HFF-Myc (cell line): ENCODE data around the gene CIBAR2.

Experiments used
- DNase-seq: peaks from one replicate; pipeline ENCODE4 v3.0.0-alpha.2; 2011; ENCODE audit warnings: low read depth; ENCODE audit errors: extremely low read depth
- H3K4me3 ChIP-seq: replicated peaks from 2 replicates; pipeline ENCODE4 v1.5.1; 2011; ENCODE audit warnings: low read depth, mild to moderate bottlenecking, control low read depth, low read length
- TF ChIP-seq, protein P1 (sequence below): IDR thresholded peaks from 2 replicates; pipeline ENCODE4 v1.5.1; 2012; ENCODE audit warnings: mild to moderate bottlenecking, low read depth, low read length, control low read depth; ENCODE audit errors: missing control alignments

Gene CIBAR2

GRCh38 chr16:85103114-85104079, 8.9 kb downstream of the CIBAR2 start:
- DNase-seq, result no peak
- no peak overlapping the region for H3K4me3 ChIP-seq
- TF ChIP-seq, protein P1, sequence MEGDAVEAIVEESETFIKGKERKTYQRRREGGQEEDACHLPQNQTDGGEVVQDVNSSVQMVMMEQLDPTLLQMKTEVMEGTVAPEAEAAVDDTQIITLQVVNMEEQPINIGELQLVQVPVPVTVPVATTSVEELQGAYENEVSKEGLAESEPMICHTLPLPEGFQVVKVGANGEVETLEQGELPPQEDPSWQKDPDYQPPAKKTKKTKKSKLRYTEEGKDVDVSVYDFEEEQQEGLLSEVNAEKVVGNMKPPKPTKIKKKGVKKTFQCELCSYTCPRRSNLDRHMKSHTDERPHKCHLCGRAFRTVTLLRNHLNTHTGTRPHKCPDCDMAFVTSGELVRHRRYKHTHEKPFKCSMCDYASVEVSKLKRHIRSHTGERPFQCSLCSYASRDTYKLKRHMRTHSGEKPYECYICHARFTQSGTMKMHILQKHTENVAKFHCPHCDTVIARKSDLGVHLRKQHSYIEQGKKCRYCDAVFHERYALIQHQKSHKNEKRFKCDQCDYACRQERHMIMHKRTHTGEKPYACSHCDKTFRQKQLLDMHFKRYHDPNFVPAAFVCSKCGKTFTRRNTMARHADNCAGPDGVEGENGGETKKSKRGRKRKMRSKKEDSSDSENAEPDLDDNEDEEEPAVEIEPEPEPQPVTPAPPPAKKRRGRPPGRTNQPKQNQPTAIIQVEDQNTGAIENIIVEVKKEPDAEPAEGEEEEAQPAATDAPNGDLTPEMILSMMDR, result no peak

DNA sequence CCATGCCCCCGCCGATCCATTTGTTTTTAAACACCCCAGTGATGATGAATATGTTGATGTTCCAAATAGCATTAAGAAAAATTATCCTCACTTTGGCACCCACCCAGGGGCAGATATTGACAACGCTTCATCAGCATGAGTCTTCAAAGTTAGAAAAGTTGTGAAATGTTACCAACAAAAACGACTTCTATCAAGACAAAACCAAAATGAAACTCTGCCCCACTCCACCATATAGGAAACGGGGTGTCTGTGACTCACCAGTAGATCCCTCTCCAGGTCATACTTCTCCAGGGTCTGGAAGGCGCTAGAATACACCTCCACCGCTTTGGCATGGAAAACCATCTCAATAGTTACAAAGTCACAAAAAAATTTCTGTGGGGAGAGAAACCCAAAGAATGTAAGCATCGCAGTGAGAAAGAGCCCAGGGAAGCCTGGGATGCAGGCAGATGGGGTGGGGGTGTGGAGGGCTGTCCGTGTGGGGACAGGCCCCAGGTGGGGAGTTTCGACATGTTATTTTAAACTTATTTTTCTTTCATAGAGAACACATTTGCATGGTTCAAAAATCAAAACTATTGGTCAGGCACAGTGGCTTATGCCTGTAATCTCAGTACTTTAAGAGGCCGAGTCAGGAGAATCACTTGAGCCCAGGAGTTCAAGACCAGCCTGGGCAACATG, 10.2 kb downstream of the CIBAR2 start:
- TF ChIP-seq, protein P1, result no peak
- DNase-seq, result no peak
- H3K4me3 ChIP-seq, result no peak overlapping the region

- no peak for DNase-seq
- H3K4me3 ChIP-seq, result no peak overlapping the region
- TF ChIP-seq, protein P1, result no peak
Measured at GRCh38 chr16:85100265-85100664, 12.0 kb downstream of the CIBAR2 start.

GRCh38 chr16:85098565-85098964, 13.7 kb downstream of the CIBAR2 start:
- TF ChIP-seq, protein P1, result no peak
- no peak for DNase-seq
- no peak overlapping the region for H3K4me3 ChIP-seq

GRCh38 chr16:85096921-85097320, 15.4 kb downstream of the CIBAR2 start:
- TF ChIP-seq, protein P1, result no peak
- no peak overlapping the region for H3K4me3 ChIP-seq
- DNase-seq, result no peak

DNA sequence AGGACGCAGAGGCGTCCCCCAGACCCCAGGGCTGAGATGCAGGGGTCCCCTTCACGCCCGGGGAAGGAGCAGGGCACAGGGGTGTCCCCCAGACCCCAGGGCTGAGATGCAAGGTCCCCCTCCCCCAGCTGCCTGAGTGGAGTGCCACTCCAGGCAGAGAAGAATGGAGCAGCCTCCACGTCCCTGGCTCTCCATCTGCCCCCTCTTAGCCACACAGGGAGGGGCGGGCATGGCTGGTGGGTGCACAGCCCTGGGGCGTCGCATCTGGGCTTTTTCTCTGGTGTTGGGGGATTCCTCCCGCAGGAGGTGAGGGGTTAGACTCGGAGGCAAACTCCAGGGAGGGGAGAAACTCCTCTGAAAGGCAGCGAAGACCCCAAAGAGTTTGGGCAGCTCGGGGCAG, 17.5 kb downstream of the CIBAR2 start:
- no peak for DNase-seq
- TF ChIP-seq, protein P1, result no peak
- no peak overlapping the region for H3K4me3 ChIP-seq
